Neural progenitor cell (in vitro differentiated cells): ENCODE data around the gene BCAN. TPM values are rescaled to one million over a fixed set of nuclear protein-coding genes. Genes with fewer than 3 reads are reported as not detected.
A peak's percentile ranks its signal among the peaks of the same experiment; 100 is the strongest.

ENCODE experiments used
- DNase-seq: peaks from one replicate; pipeline ENCODE4 v3.0.0-alpha.2; 2016; ENCODE audit warnings: low spot score
- H2AFZ ChIP-seq: fragments of 200-600 bp; sonication (generic); replicated peaks from 2 replicates; pipeline ENCODE4 v1.6.1; 2016; ENCODE audit warnings: antibody characterized with exemption
- H3F3A ChIP-seq: fragments of 200-600 bp; sonication (generic); 2 replicates; pipeline ENCODE4 v1.6.1; 2016; ENCODE audit warnings: antibody characterized with exemption, low read depth
- H3K27ac ChIP-seq: fragments of 200-600 bp; sonication (generic); 2 replicates; pipeline ENCODE4 v1.5.1; 2016; ENCODE audit warnings: mild to moderate bottlenecking
- H3K27me3 ChIP-seq: fragments of 200-600 bp; sonication (generic); 2 replicates; pipeline ENCODE4 v1.6.1; 2016; ENCODE audit warnings: mild to moderate bottlenecking, moderate library complexity
- H3K36me3 ChIP-seq: fragments of 200-600 bp; sonication (generic); 2 replicates; pipeline ENCODE4 v1.5.1; 2016
- H3K4me1 ChIP-seq: fragments of 200-600 bp; sonication (generic); 2 replicates; pipeline ENCODE4 v1.6.1; 2016; ENCODE audit warnings: mixed run types
- H3K4me2 ChIP-seq: fragments of 200-600 bp; sonication (generic); 2 replicates; pipeline ENCODE4 v1.6.1; 2016
- H3K4me3 ChIP-seq: fragments of 200-600 bp; sonication (generic); 2 replicates; pipeline ENCODE4 v1.5.1; 2016
- H3K79me2 ChIP-seq: fragments of 200-600 bp; sonication (generic); 2 replicates; pipeline ENCODE4 v1.6.1; 2016; ENCODE audit warnings: low read depth
- H3K9ac ChIP-seq: fragments of 200-600 bp; sonication (generic); 2 replicates; pipeline ENCODE4 v1.6.1; 2016
- H3K9me3 ChIP-seq: fragments of 200-600 bp; sonication (generic); 2 replicates; pipeline ENCODE4 v1.5.1; 2016; ENCODE audit warnings: low read depth
- H4K20me1 ChIP-seq: fragments of 200-600 bp; sonication (generic); 2 replicates; pipeline ENCODE4 v1.6.1; 2016; ENCODE audit warnings: low read depth
- H3K27ac Mint-ChIP-seq: 3 replicates; pipeline ENCODE4 v1.8.0; 2021; ENCODE audit warnings: mixed read lengths
- H3K27me3 Mint-ChIP-seq: 2 replicates; pipeline ENCODE4 v1.8.0; 2022; ENCODE audit warnings: low read depth, mild to moderate bottlenecking, inconsistent platforms, moderate library complexity, mixed read lengths; ENCODE audit not compliant: insufficient read depth
- H3K36me3 Mint-ChIP-seq: 3 replicates; pipeline ENCODE4 v1.8.0; 2021; ENCODE audit warnings: mixed read lengths
- H3K4me1 Mint-ChIP-seq: 3 replicates; pipeline ENCODE4 v1.8.0; 2021; ENCODE audit warnings: mixed read lengths
- H3K4me3 Mint-ChIP-seq: 3 replicates; pipeline ENCODE4 v1.8.0; 2021; ENCODE audit warnings: mild to moderate bottlenecking, moderate library complexity, mixed read lengths
- H3K9me3 Mint-ChIP-seq: 3 replicates; pipeline ENCODE4 v1.8.0; 2020; ENCODE audit warnings: mixed read lengths
- EZH2 ChIP-seq: fragments of 200-600 bp; sonication (generic); IDR thresholded peaks from 2 replicates; pipeline ENCODE4 v1.6.1; 2017; ENCODE audit warnings: antibody characterized with exemption, mild to moderate bottlenecking, moderate library complexity
- EZH2phosphoT487 ChIP-seq: fragments of 200-600 bp; sonication (generic); IDR thresholded peaks from 2 replicates; pipeline ENCODE4 v1.6.1; 2017; ENCODE audit warnings: antibody characterized with exemption
- total RNA-seq: library from RNA; depleted of rRNA; stranded (reverse); fragments of >200 nt; gene quantifications from 2 replicates; pipeline ENCODE4 v1.2.3, GENCODE V29; 2015; ENCODE audit warnings: low replicate concordance
- TF ChIP-seq, protein P1 (sequence below): fragments of 200-600 bp; sonication (generic); IDR thresholded peaks from 2 replicates; pipeline ENCODE4 v1.5.1; 2017; ENCODE audit warnings: antibody characterized with exemption, mild to moderate bottlenecking

The BCAN gene
- total RNA-seq, 1 donor from 2014 or later = not detected

DNA sequence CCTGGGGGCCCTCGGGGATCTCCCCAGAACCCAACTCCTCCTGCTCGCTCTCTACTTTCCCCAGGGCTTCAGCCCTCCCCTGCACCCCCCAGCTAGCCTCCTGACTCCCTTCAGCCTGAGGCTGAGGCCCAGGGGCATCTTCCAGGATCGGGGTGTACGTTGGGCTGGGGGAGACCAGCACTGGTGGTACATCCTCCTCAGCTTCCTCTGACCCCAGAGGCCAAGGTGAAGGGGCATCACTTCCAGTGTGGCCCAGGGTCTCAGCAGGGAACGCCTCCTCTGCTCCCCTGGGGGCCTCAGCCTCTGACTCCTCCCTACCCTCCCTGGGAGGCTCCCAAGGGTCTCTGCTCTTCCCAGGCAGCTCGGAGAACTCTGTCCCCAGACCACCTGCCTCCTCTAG lies 28.4 kb downstream of the BCAN start:
- Histone ChIP-seq H3K9ac (no peak overlapping the region), H3K4me2 (no peak overlapping the region), H3K27ac (no peak overlapping the region), H3K36me3 (peaks cover 18% of the 10 kb centered on the region), H4K20me1 (peaks cover 78% of the 10 kb centered on the region), H3F3A (peaks cover 93% of the 10 kb centered on the region), H2AFZ (no peak overlapping the region), H3K9me3 (no peaks in the 10 kb centered on the region), H3K27me3 (no peaks in the 10 kb centered on the region), H3K4me3 (no peak overlapping the region), H3K79me2 (peaks cover 42% of the 10 kb centered on the region), H3K4me1 (peaks cover 73% of the 10 kb centered on the region)
- Mint-ChIP-seq H3K27me3 (peaks cover 37% of the 10 kb centered on the region), H3K27ac (peak overlapping the region; percentile 69), H3K4me3 (no peak overlapping the region), H3K9me3 (peaks cover 4% of the 10 kb centered on the region), H3K36me3 (peaks cover 29% of the 10 kb centered on the region), H3K4me1 (peaks cover 91% of the 10 kb centered on the region)
- DNase-seq = no peak
- TF ChIP-seq EZH2phosphoT487 (no peak), EZH2 (no peak)
- TF ChIP-seq, protein P1, sequence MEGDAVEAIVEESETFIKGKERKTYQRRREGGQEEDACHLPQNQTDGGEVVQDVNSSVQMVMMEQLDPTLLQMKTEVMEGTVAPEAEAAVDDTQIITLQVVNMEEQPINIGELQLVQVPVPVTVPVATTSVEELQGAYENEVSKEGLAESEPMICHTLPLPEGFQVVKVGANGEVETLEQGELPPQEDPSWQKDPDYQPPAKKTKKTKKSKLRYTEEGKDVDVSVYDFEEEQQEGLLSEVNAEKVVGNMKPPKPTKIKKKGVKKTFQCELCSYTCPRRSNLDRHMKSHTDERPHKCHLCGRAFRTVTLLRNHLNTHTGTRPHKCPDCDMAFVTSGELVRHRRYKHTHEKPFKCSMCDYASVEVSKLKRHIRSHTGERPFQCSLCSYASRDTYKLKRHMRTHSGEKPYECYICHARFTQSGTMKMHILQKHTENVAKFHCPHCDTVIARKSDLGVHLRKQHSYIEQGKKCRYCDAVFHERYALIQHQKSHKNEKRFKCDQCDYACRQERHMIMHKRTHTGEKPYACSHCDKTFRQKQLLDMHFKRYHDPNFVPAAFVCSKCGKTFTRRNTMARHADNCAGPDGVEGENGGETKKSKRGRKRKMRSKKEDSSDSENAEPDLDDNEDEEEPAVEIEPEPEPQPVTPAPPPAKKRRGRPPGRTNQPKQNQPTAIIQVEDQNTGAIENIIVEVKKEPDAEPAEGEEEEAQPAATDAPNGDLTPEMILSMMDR = no peak

DNA sequence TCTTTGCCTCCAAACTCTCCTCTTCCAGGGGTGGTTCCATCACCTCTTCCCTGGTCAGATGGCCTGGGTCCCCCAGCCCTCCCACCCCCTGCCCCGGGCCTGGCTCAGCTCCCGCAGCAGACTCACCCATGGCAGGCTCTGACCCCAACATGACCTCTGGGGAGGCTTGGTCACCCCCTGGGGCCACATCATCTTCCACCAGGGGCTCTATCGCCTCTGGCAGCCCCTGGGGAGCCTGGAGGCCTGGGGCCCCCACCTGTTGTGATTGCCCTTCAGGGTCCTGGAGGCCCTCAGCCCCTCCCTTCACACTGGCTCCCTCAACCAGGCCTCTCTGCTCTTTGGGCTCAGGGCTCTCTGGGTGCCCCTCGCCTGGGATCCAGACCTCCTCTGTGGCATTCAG lies 28.9 kb downstream of the BCAN start:
- H2AFZ ChIP-seq = no peak overlapping the region
- no peaks in the 10 kb centered on the region for H3K9me3 ChIP-seq
- H3K36me3 Mint-ChIP-seq = peaks cover 29% of the 10 kb centered on the region
- peaks cover 4% of the 10 kb centered on the region for H3K9me3 Mint-ChIP-seq
- H3K4me2 ChIP-seq = no peak overlapping the region
- peaks cover 93% of the 10 kb centered on the region for H3F3A ChIP-seq
- peaks cover 82% of the 10 kb centered on the region for H4K20me1 ChIP-seq
- H3K4me1 Mint-ChIP-seq = peaks cover 89% of the 10 kb centered on the region
- H3K27me3 Mint-ChIP-seq = peaks cover 37% of the 10 kb centered on the region
- H3K27ac ChIP-seq = no peak overlapping the region
- H3K36me3 ChIP-seq = peaks cover 18% of the 10 kb centered on the region
- peak overlapping the region; percentile 74 for H3K27ac Mint-ChIP-seq
- peak overlapping the region; percentile 46 for H3K4me3 Mint-ChIP-seq
- DNase-seq = no peak
- TF ChIP-seq, protein P1 = no peak
- TF ChIP-seq EZH2phosphoT487 (no peak), EZH2 (no peak)
- H3K4me3 ChIP-seq = no peak overlapping the region
- H3K27me3 ChIP-seq = no peaks in the 10 kb centered on the region
- no peak overlapping the region for H3K9ac ChIP-seq
- peaks cover 46% of the 10 kb centered on the region for H3K79me2 ChIP-seq
- H3K4me1 ChIP-seq = peaks cover 71% of the 10 kb centered on the region

DNA sequence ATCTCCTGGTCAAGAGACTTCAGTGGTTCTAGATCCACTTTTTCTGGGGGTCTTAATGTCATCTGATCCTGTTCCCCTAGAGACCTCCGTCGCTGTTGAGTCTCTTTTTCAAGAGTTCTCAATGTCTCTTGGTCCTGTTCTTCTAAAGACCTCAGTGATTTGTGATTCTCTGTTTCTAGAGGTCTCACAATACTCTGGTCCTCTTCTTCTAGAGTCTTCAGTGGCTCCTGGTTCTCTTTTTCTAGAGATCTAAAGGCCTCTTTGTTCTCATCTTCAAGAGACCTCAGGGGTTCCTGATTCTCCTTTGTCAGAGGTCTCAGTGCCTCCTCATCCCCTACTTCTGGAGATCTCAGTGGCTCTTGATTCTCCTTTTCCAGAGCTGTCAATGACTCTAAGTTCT lies 29.9 kb downstream of the BCAN start:
- Histone ChIP-seq H3F3A (peaks cover 89% of the 10 kb centered on the region), H4K20me1 (peaks cover 91% of the 10 kb centered on the region), H3K4me1 (peaks cover 70% of the 10 kb centered on the region), H3K36me3 (peaks cover 18% of the 10 kb centered on the region), H3K9ac (no peak overlapping the region), H3K79me2 (peaks cover 56% of the 10 kb centered on the region), H2AFZ (no peak overlapping the region), H3K27me3 (no peaks in the 10 kb centered on the region), H3K9me3 (no peaks in the 10 kb centered on the region), H3K27ac (no peak overlapping the region), H3K4me3 (no peak overlapping the region), H3K4me2 (no peak overlapping the region)
- peaks cover 33% of the 10 kb centered on the region for H3K27me3 Mint-ChIP-seq
- peak overlapping the region; percentile 9 for H3K27ac Mint-ChIP-seq
- no peak for DNase-seq
- peak overlapping the region; percentile 95 for H3K4me3 Mint-ChIP-seq
- peaks cover 4% of the 10 kb centered on the region for H3K9me3 Mint-ChIP-seq
- TF ChIP-seq EZH2 = no peak
- TF ChIP-seq EZH2phosphoT487 = no peak
- TF ChIP-seq, protein P1 = no peak
- peaks cover 82% of the 10 kb centered on the region for H3K4me1 Mint-ChIP-seq
- peaks cover 26% of the 10 kb centered on the region for H3K36me3 Mint-ChIP-seq
